GM19463 (cell line): ENCODE measurements around the gene TSSK2.
"Not testable (repeated sequence)": the region's sequence is repeated elsewhere in the genome, so short reads cannot be mapped to it uniquely, and the experiment has no call there.

Experiments
- ATAC-seq: cut with Tn5 transposase; IDR thresholded peaks from one replicate; pipeline ENCODE4 v1.9.1; 2021; ENCODE audit warnings: mild to moderate bottlenecking, moderate library complexity; ENCODE audit not compliant: unreplicated experiment

Gene TSSK2

DNA sequence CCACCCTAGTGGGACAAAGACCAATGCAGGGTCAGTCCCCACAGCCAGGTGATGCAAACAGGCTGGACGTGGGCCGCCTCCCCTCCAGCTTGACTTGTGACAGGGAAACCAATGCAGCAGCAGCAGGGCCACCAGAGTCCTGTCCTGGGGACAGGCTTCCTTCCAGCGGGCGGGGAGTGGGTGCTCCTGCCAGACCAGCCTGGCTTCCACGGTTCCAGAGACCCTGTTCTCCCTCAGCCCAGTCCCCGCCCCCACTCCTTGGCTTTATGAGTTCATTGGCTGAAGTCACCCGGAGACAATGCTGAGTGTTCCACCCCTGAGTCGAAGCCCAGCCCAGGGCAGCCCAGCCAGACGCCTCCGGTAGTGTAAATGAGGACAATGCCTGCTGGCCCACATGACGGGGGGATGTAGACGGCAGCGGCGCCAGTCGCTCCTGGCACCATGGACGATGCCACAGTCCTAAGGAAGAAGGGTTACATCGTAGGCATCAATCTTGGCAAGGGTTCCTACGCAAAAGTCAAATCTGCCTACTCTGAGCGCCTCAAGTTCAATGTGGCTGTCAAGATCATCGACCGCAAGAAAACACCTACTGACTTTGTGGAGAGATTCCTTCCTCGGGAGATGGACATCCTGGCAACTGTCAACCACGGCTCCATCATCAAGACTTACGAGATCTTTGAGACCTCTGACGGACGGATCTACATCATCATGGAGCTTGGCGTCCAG is at the start of gene TSSK2:
Gene TSSK2, plus strand, starts transcription at position 350 of the 726 bp plus-strand sequence. Its CDS starts 92 bp downstream, at position 442.
- ATAC-seq, result no peak

DNA sequence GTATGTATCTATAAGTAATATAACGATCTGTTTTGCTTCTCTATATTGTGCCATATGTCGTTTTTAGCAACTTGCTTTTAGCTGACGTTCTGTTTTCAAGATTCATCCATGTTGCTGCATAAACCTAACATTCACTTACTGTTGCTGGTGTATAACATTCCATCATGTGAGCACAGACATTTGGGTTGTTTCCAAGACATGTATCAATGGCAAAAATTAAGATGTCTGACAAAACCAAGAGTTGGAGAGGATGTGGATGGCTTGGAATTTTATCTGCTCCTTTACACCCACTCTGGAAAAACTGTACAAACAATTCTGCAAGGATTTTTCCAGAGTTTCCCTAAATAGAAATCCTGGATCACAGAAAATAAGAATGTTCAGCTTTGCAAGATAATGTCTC is 49.8 kb upstream of the TSSK2 start:
- no peak for ATAC-seq

DNA sequence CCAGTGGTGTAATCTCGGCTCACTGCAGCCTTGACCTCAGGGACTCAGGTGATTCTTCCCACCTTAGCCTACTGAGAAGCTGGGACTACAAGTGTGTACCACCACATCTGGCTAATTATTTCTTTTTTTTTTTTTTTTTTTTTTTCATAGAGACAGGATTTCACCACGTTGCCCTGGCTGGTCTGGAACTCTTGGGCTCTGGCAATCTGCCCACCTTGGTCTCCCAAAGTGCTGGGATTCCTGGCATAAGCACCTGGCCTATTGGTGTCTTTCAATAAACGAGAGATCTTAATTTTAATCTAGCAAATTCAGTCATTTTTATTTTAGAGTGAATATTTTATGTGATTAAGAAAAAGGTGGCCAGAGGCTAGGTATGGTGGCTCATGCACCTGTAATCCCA is 49.0 kb upstream of the TSSK2 start:
- no peak for ATAC-seq

DNA sequence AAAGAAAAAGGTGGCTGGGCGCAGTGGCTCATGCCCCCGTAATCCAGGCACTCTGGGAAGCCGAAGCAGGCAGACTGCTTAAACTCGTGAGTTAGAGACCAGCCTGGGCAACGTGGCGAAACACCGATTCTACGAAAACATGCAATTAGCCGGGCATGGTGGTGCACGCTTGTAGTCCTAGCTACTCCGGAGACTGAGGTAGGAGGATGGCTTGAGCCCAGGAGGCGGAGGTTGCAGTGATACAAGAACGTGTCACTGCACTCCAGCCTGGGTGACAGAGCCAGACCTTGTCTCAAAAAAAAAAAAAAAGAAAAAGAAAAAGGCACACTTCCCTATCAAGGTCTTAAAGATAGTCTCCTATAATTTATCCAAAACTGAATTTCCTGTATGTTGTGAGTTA is 48.3 kb upstream of the TSSK2 start:
- ATAC-seq, result no peak

DNA sequence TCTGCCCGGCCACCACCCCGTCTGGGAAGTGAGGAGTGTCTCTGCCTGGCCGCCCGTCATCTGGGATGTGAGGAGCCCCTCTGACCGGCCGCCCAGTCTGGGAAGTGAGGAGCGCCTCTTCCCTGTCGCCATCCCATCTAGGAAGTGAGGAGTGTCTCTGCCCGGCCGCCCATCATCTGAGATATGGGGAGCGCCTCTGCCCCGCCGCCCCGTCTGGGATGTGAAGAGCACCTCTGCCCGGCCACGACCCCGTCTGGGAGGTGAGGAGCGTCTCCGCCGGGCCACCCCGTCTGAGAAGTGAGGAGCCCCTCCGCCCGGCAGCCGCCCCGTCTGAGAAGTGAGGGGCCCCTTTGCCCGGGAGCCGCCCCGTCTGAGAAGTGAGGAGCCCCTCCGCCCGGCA is 47.0 kb upstream of the TSSK2 start:
- not testable (repeated sequence) for ATAC-seq

DNA sequence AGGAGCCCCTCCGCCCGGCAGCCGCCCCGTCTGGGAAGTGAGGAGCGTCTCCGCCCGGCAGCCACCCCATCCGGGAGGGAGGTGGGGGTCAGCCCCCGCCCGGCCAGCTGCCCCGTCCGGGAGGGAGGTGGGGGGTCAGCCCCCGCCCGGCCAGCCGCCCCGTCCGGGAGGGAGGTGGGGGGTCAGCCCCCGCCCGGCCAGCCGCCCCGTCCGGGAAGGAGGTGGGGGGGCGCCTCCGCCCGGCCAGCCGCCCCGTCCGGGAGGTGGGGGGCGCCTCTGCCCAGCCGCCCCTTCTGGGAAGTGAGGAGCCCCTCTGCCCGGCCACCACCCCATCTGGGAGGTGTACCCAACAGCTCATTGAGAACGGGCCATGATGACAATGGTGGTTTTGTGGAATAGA is 46.5 kb upstream of the TSSK2 start:
- ATAC-seq, result not testable (repeated sequence)

DNA sequence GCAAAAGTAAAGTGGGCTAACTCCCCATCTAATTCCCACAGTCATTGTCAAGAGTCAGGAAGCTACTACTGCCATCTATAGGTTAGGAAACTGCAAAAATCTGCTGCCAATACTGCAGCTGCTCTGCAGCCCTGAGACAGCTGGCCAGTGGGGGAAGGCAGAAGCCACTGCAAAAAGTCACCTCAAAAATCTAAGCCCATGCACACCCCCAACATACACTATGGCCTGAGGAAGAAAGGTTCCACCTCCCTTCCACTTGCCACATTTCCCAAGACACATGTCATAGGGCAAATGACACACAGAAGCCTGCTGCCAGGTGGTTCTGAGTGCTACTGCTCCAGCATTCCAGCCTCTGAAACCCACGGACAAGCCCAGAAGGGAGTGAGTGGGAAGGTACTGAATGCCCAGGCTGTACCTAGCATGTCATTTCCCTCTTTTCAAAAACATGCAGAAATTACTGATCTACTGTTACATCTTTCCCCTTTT is 45.8 kb upstream of the TSSK2 start:
- ATAC-seq, result no peak

DNA sequence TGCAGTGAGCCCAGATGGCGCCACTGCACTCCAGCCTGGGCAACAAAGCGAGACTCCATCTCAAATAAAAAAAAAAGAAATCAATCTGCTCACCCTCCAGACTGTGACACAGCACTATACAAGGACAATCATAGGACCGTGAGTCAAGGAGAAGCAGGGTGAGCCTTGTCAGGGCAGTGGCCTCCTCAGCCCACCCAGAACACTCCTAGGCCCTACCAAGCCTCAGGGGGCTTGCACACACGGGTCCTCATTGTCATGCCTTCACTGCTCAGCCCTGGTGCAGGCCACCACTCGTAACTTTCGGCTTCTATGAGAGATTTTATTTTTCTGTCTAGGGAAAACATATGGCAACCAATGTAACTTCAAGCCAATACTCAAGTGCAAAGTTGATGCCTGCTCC is 44.7 kb upstream of the TSSK2 start:
- no peak for ATAC-seq

DNA sequence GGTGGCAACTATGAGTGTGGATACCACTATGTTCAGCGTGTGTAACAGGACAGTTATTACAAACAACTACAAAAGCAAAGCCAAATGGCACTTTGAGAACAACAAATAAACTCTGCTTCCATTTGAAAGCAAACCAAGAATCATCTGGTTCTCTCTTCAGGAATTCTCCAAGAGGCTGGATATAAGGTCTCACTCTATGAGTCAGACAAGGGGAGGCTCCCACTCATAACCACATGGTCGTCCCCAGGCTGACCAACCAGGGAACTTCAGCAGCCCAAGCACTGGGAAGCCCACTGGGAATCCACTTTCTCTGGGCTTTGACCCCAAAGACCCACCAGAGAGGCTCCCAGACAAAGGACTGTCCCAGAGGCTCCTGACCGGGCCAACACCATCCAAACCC is 44.2 kb upstream of the TSSK2 start:
- no peak for ATAC-seq

DNA sequence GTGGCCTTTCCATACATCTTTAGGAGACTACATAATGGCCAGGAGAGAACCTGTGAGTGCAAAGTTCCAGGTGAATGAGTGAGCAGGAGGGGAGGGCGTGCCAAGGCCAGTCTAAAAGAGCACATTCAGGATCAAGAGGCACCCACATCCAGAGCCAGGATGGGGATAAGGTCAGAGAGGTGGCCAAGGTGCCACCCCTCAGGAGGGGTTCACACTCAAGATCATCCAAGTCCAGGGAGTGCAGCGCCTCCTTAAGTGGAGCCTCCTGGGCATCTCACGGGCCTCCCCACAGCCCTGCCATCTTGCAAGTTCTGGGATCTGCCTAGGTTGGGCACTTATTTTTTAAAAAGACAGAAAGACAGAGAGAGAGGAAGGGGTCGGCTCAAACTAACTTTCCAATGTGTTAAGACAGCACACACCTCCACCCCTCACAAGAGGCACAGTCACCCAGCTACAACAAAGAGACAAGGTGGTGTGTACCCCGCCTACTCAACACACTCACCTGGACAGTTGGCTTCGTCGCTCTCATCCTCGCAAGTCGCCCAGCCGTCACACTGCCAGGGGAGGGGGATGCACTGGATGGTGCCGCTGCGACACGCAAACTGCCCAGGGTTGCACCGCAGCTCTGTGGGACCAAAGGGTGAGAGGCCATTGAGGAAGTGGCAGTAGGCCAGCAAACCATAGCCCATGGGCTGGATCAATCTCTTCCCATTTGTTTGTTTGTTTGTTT is 42.1 kb upstream of the TSSK2 start:
- no peak for ATAC-seq

DNA sequence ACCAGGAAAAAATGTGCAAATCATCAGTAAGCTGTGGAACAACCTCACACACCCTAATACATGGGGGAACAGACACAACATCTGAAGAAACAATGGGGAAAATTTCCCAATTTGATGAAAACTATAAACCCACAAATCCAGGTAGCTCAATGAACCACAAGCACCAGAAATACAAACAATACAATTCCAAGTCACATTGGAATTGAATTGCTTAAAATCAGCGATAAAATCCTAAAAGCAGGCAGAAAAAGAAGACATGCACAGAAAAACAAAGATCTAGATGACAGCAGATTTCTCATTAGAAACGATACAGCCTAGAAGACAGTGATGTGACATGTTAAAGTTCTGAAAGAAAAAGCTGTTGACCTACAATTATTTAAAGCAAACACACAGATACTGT is 40.9 kb upstream of the TSSK2 start:
- no peak for ATAC-seq

DNA sequence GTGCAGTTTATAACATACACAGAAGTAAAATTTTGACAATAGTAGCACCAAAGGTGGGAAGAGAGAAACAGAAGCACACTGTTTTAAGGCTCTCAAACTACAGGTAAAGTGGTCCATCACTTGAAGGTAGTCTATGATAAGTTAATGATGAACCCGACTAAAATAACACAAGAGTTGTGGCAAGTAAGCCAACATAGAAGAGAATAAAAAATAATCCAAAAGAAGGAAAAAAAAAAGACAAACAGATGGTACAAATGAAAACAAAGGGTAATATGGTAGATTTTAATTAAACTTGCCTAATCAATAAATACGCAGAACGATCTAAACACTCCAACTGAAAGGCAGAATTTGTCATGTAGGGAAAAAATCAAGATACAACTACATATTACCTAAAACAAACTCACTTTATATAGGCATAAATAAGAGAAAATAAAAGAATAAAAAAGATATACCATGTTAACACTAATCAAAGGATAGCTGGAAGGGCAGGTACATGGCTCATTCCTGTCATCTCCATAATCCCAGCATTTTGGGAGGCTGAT is 40.5 kb upstream of the TSSK2 start:
- ATAC-seq, result no peak

DNA sequence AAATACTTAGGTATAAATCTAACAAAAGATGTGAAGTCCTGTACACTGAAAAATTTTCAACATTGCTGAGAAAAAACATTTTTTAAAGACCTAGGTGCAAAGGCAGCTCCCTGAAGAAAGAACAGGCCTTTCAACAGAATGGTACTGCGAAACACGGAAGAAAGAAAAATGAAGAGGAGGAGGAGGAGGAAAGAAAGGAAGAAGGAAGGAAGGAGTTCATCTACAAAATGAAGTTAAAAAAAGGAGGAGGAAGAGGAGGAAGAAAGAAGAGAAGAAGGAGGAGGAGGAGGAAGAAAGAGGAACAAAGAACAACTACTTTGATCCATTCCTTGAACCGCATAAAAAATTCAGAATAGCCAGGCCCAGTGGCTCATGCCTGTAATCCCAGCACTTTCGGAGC is 38.4 kb upstream of the TSSK2 start:
- ATAC-seq, result no peak

DNA sequence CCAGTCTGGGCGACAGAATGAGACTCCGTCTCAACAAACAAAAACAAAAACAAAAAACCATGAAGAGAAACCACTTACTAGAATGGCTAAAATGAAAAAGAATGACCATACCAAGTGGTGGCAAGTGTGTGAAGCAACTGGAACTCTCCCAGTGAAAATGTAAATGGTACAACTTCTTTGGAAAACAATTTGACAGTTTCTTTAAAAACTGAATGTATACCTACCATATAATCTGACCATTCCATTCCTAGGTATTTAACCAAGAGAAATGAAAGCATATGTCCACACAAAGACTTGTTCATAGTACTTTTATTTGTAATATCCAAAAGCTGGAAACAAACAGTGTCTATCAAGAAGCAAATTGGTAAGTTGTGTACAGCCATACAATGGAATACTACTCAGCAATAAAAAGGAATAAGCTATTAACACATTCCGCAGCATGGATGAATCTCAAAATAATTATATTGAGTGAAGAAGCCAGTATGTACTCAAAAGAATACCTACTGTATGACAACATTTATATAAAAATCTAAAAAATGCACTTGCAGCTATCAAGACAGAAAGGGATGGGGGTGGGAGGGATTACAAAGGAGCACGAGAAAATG is 36.6 kb upstream of the TSSK2 start:
- ATAC-seq, result no peak

DNA sequence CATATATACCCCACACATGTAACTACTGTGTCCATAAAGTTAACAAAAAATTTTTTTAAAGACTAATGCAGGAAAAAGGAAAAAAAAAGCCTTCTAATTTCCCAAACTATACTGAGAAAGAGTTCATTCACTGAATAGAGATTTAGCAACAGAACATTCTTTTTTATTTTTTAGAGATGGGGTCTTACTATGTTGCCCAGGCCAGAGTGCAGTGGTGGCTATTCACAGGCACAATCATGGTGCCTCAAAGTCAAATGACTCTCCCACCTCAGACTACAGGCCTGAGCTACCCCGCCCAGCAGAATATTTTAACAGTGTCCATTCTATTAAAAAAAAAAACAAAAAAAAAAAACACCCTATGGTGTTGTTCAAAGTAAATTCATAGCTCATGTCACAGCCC is 34.6 kb upstream of the TSSK2 start:
- ATAC-seq, result no peak

DNA sequence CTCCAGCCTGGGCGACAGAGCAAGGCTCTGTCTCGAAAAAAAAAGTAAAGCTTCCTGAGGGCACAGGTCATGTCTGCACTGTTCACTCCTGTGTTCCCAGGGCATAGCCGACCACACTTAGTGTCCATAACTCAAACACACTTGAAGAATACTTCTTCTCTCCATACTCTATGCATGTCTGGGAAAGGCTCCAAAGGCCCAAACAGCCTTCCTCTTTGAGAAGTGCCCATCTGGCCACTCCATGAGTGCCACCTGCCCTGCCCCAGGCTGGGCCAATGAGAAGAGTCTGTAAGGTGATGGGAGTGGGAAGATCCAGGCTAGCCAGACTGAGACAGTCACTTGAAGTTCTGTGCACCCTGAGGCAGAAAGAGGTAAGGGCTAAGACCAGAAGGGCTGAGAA is 33.6 kb upstream of the TSSK2 start:
- no peak for ATAC-seq

DNA sequence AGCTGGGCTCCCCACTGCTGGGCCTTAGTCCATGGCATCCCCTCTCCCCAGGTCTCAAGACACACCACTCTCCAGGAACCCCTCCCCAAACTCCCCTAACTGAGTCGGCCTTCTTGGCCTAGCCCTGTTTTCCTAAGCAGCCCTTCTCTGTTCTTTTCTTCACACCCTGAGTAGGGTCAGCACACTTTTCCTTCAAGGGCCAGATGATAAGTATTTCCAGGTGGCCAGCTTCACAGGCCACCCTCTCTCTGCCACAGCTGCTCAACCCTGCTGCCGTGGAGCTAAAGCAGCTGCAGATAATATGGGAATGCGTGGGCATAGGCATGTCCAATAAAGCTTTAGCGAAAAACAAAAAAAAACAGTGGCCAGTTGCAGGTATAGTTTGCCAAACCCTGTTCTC is 33.0 kb upstream of the TSSK2 start:
- no peak for ATAC-seq

DNA sequence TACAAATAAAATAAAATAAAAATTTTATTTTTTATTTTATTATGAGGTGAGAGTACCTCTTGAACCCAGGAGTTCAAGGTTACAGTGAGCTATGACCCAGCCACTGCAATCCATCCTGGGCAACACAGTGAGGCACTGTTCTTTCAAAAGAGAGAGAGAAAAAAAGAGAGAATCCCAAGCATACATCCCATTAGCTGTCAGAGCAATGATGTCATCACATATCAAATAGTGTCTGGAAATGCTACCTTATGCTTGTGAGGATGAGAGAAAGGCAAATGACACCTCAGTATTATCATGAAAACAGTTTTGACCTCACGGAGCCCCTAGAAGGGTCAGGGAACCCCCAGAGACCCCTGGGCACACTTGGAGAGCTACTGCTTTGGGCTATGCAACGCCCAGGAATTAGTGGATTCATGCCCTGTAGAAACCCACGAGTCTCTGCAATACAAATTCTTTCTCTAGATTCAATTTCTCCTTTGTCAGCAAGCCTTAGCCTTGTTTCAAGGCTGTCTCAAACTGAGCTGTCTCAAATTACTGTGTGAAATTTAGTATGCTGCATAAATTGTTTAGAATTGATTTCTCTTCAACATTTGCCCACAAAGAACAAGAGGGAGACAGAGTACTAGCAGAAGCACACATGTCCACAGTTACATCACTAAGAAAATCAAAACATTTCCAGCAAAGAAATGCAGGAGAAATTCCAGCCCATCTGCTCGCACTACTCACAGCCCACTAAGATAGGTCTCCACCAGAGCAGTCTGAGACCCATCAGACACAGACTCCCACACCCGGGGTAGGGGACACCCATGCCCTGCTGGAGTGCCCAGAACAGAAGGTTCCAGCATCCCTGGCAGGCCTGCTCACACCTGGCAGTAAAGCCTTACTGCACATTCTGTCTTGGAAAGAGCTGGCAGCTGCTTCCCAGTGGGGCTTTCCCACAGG is 27.0 kb upstream of the TSSK2 start:
- no peak for ATAC-seq

DNA sequence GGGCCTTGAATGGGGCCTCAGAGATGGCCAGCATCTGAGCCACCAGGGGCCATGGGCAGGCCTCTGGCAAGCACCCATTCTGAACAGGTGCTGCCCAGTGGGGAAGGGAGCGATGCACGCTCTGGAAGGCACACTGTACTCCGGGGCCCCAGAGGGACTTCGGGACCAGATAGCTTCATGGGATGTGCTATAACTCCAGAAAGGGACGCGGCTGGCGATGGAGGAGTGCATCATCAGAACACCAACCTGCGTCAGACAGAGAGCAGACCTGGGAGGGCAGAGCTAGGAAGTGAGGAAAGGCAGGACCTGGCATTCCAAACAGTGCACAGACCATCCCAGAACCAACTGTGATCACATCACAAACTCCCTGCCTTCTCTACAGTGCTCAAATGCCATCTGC is 25.7 kb upstream of the TSSK2 start:
- no peak for ATAC-seq
